Activated CD4-positive, alpha-beta T cell treated with anti-CD3 and anti-CD28 coated beads for 4 hours (primary cell): Measurements from ENCODE around the gene TEC.
"Not testable (repeated sequence)": the region's sequence is repeated elsewhere in the genome, so short reads cannot be mapped to it uniquely, and the experiment has no call there.

Source experiments
- DNase-seq, 2 donors: peaks; one replicate each; pipeline ENCODE4 v3.0.0-alpha.2; 2020

The TEC gene

GRCh38 chr4:48237996-48238645 lies 31.5 kb downstream of the TEC start:
- no peak for DNase-seq

- DNase-seq = no peak
Measured at GRCh38 chr4:48235050-48235449, 34.6 kb downstream of the TEC start.

- DNase-seq = no peak
Measured at GRCh38 chr4:48234575-48234974, 35.1 kb downstream of the TEC start.

- no peak for DNase-seq
Measured at GRCh38 chr4:48228949-48229348, 40.7 kb downstream of the TEC start.

- DNase-seq = no peak
Measured at GRCh38 chr4:48227662-48228061, 42.0 kb downstream of the TEC start.

GRCh38 chr4:48226199-48226598 lies 43.4 kb downstream of the TEC start:
- DNase-seq = no peak

- DNase-seq = no peak
Measured at GRCh38 chr4:48225368-48226141, 44.1 kb downstream of the TEC start.

GRCh38 chr4:48224606-48225005 lies 45.0 kb downstream of the TEC start:
- no peak for DNase-seq

- no peak for DNase-seq
Measured at GRCh38 chr4:48223633-48224295, 45.9 kb downstream of the TEC start.

GRCh38 chr4:48222491-48222890 lies 47.1 kb downstream of the TEC start:
- no peak for DNase-seq

- DNase-seq = not testable (repeated sequence)
Measured at GRCh38 chr4:48219430-48219829, 50.2 kb downstream of the TEC start.

GRCh38 chr4:48216563-48216962 lies 53.1 kb downstream of the TEC start:
- no peak for DNase-seq

GRCh38 chr4:48215977-48216376 lies 53.7 kb downstream of the TEC start:
- DNase-seq = no peak

GRCh38 chr4:48212165-48212564 lies 57.5 kb downstream of the TEC start:
- no peak for DNase-seq

GRCh38 chr4:48210966-48211328 lies 58.7 kb downstream of the TEC start:
- no peak for DNase-seq

- DNase-seq = no peak
Measured at GRCh38 chr4:48205626-48206025, 64.0 kb downstream of the TEC start.

- no peak for DNase-seq
Measured at GRCh38 chr4:48205107-48205506, 64.5 kb downstream of the TEC start.

- DNase-seq = no peak
Measured at GRCh38 chr4:48203819-48204218, 65.8 kb downstream of the TEC start.

GRCh38 chr4:48197643-48198237 lies 71.9 kb downstream of the TEC start:
- DNase-seq = no peak

GRCh38 chr4:48196758-48197504 lies 72.7 kb downstream of the TEC start:
- no peak for DNase-seq

GRCh38 chr4:48195853-48196252 lies 73.8 kb downstream of the TEC start:
- DNase-seq = no peak

GRCh38 chr4:48195374-48195773 lies 74.3 kb downstream of the TEC start:
- no peak for DNase-seq

- DNase-seq = no peak
Measured at GRCh38 chr4:48194971-48195370, 74.7 kb downstream of the TEC start.
